ENCODE data around the gene SULT4A1. TPM values are rescaled to one million over a fixed set of nuclear protein-coding genes. Genes with fewer than 3 reads are reported as not detected.
"Not testable (repeated sequence)": the region's sequence is repeated elsewhere in the genome, so short reads cannot be mapped to it uniquely, and the experiment has no call there.

SULT4A1 gene, protein sequence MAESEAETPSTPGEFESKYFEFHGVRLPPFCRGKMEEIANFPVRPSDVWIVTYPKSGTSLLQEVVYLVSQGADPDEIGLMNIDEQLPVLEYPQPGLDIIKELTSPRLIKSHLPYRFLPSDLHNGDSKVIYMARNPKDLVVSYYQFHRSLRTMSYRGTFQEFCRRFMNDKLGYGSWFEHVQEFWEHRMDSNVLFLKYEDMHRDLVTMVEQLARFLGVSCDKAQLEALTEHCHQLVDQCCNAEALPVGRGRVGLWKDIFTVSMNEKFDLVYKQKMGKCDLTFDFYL
- total RNA-seq, result 1 to 10 TPM in 1 of 4 donors, not detected in 3; 2.1 TPM

DNA sequence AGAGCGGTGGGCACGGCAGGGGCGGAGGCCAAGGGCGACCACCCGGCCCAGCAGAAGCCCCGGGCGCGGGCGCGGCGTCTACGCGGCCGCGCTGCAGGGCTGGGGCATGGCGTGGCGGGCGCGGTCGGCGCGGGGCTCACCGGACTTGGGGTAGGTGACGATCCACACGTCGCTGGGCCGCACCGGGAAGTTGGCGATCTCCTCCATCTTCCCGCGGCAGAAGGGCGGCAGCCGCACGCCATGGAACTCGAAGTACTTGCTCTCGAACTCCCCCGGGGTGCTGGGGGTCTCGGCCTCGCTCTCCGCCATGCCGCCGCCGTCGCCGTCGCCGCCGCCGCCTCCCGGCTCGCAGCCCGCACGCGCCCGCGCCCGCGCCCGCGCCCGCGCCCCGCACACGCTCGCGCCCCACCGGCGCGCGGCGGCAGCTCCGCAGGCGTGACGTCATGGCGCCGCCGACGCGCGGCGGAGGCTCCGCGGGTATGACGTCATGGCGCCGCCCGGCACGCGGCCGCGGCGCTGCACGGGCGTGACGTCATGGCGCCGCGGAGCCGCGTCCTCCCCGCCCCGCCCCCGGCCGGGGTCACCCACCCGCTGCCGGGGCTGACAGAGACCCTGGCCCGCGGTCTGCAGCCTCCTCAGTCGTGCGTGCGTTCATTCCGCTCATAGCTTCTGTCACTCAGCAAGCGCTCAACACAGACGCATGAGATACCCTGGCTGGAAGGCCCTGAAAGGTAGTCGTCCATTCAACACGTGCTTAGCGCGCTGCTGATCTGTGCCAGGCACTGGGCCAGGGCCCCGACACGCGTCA is at the start of gene SULT4A1:
SULT4A1 (minus strand) TSS at position 440 of the 808 bp plus-strand sequence; CDS start at position 309, 131 bp downstream.
- no peak for TF ChIP-seq POLR2A (IDR thresholded peaks at IDR 0.05)
- TF ChIP-seq, protein P1, sequence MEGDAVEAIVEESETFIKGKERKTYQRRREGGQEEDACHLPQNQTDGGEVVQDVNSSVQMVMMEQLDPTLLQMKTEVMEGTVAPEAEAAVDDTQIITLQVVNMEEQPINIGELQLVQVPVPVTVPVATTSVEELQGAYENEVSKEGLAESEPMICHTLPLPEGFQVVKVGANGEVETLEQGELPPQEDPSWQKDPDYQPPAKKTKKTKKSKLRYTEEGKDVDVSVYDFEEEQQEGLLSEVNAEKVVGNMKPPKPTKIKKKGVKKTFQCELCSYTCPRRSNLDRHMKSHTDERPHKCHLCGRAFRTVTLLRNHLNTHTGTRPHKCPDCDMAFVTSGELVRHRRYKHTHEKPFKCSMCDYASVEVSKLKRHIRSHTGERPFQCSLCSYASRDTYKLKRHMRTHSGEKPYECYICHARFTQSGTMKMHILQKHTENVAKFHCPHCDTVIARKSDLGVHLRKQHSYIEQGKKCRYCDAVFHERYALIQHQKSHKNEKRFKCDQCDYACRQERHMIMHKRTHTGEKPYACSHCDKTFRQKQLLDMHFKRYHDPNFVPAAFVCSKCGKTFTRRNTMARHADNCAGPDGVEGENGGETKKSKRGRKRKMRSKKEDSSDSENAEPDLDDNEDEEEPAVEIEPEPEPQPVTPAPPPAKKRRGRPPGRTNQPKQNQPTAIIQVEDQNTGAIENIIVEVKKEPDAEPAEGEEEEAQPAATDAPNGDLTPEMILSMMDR (IDR thresholded peaks at IDR 0.05), result no peak
- H3K9me3 ChIP-seq, result no peaks in the 10 kb centered on the region
- H3K4me3 ChIP-seq, result no peak within 1 kb of the TSS
- no peaks in the 10 kb centered on the region for H3K36me3 ChIP-seq
- H3K27ac ChIP-seq, result no peak within 1 kb of the TSS
- peaks cover 0 to 4% of the 10 kb centered on the region in 2 donors for H3K27me3 ChIP-seq
- no peaks in the 10 kb centered on the region for H3K4me1 ChIP-seq
- intact Hi-C loops (cut with DNase I; ENCODE audit: low total_unique reads), result no loop called here
- DNase-seq, result no peak

DNA sequence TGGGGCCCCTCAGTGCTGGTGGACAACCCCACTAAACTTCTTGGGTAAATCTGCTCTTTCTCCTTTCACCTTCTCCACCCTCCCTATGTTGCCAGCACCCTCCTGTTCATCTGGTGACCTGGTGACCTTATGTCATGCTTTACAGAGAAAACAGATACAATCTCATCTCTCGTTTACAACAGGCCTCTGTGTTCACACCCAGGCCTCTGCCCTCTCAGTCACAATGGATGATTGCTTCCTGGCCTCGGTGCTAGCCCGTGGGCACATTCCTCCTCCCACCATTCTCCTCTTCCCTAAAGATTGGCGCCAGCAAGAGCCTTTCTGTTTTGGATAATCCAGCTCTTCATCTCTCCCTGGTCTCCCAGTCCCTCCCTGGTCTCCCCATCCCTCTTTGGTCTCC is 49.0 kb upstream of the SULT4A1 start:
- H3K27me3 ChIP-seq, result no peaks in the 10 kb centered on the region
- TF ChIP-seq POLR2A (IDR thresholded peaks at IDR 0.05), result no peak
- TF ChIP-seq, protein P1 (IDR thresholded peaks at IDR 0.05), result no peak
- no peak overlapping the region for H3K4me3 ChIP-seq
- no peaks in the 10 kb centered on the region for H3K36me3 ChIP-seq
- intact Hi-C loops (cut with DNase I; ENCODE audit: low total_unique reads), result no loop called here
- no peaks in the 10 kb centered on the region for H3K9me3 ChIP-seq
- no peak overlapping the region for H3K27ac ChIP-seq
- no peaks in the 10 kb centered on the region for H3K4me1 ChIP-seq
- DNase-seq, result no peak

DNA sequence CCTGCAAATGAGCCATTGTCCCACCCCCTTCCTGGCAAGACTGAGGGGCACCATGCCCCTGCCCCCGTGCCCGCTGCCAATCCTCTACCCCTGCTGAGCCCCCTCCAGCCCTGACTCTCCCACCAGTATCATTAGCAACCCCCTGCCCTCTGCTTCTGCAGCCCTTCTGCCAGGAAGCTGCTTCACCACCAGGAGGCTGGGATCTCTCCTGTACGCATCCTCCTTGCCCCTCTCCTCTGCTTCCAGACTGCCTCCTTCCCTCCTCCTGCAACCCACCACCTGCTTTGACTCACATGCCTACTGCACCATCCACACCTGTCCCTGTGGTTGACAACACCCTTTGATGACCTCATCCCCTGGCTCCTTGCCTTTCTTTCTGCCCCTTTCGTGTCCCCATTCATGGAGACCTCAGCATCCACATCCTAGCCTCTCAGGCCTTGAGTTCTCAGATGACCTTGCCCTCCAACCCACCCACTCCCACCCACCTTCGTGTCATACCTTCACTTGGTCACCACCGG is 47.9 kb upstream of the SULT4A1 start:
- H3K9me3 ChIP-seq, result no peaks in the 10 kb centered on the region
- H3K4me3 ChIP-seq, result no peak overlapping the region
- H3K36me3 ChIP-seq, result no peaks in the 10 kb centered on the region
- no peaks in the 10 kb centered on the region for H3K27me3 ChIP-seq
- no peak for DNase-seq
- H3K27ac ChIP-seq, result no peak overlapping the region
- H3K4me1 ChIP-seq, result no peaks in the 10 kb centered on the region
- intact Hi-C loops (cut with DNase I; ENCODE audit: low total_unique reads), result no loop called here
- TF ChIP-seq, protein P1 (IDR thresholded peaks at IDR 0.05), result no peak
- no peak for TF ChIP-seq POLR2A (IDR thresholded peaks at IDR 0.05)

DNA sequence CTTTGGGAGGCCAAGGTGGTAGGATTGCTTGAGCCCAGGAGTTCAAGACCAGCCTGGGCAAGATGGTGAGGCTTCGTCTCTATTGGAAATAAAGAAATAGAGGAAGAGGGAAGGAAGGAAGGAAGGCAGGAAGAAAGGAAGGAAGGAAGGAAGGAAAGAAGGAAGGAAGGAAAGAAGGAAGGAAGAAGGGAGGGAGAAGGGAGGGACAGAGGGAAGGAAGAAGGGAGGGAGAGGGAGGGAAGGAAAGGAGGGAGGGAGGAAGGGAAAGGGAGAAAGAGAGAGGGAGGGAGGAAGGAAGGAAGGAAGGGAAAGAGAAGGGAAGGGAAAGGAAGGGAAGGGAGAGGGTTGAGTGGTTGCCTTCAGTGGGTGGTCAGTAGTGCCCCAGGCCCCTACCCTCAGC is 47.4 kb upstream of the SULT4A1 start:
- intact Hi-C loops (cut with DNase I; ENCODE audit: low total_unique reads), result no loop called here
- Histone ChIP-seq H3K36me3 (no peaks in the 10 kb centered on the region), H3K4me1 (no peaks in the 10 kb centered on the region), H3K4me3 (no peak overlapping the region), H3K27ac (no peak overlapping the region), H3K27me3 (no peaks in the 10 kb centered on the region), H3K9me3 (no peaks in the 10 kb centered on the region)
- no peak for DNase-seq
- TF ChIP-seq, protein P1 (IDR thresholded peaks at IDR 0.05), result no peak
- no peak for TF ChIP-seq POLR2A (IDR thresholded peaks at IDR 0.05)

DNA sequence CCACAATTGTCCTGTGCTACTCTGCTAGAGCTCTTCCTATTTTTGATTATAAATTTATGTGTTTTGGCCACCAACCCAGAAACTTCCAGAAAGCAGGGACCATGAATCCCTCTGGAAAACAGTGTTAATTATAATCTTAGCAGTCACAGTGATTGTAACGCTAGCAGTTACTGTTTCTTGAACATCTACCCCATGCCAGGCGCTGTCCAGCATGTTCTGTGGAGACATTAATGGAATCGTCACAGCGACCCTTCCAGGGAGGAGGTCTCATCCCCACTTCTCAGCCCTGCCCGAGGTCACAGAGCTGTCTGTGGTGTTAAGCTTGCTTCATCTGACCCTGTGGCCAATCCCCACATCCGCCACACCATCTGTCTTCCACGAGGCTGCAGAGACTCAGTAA is 43.4 kb upstream of the SULT4A1 start:
- Histone ChIP-seq H3K36me3 (no peaks in the 10 kb centered on the region), H3K27me3 (no peaks in the 10 kb centered on the region), H3K4me1 (no peaks in the 10 kb centered on the region), H3K9me3 (no peaks in the 10 kb centered on the region), H3K4me3 (no peak overlapping the region), H3K27ac (no peak overlapping the region)
- no peak for DNase-seq
- intact Hi-C loops (cut with DNase I; ENCODE audit: low total_unique reads), result no loop called here
- TF ChIP-seq POLR2A (IDR thresholded peaks at IDR 0.05), result no peak
- TF ChIP-seq, protein P1 (IDR thresholded peaks at IDR 0.05), result no peak

DNA sequence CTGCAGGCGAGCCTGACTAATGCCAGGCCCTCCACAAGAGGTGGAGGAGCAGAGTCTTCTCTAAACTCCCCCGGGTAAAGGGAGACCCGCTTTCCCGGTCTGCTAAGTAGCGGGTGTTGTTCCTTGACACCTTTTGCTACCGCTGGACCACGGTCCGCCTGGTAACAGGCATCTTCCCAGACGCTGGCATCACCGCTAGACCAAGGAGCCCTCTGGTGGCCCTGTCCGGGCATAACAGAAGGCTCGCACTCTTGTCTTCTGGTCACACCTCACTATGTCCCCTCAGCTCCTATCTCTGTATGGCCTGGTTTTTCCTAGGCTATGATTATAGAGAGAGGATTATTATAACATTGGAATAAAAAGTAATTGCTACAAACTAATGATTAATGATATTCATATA is 42.1 kb upstream of the SULT4A1 start:
- H3K4me3 ChIP-seq; intact Hi-C loops (cut with DNase I; ENCODE audit: low total_unique reads); H3K4me1 ChIP-seq; H3K27ac ChIP-seq; H3K36me3 ChIP-seq; H3K9me3 ChIP-seq; H3K27me3 ChIP-seq: not testable (repeated sequence)
- DNase-seq, result peak in 1 of 2 donors; percentile 26

DNA sequence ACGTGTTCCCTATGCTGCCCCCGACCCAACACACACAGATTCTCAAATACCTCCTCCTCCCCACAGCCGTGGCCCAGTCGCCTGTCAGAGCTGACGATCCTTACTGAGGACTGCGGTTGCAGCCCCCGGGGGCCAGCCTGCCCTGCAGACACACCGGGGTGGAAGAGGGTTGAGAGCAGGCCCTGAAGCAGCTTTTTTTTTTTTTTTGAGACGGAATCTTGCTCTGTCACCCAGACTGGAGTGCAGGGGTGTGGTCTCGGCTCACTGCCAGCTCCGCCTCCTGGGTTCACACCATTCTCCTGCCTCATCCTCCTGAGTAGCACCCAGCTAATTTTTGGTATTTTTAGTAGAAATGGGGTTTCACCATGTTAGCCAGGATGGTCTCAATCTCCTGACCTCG is 40.7 kb upstream of the SULT4A1 start:
- H3K36me3 ChIP-seq; H3K27me3 ChIP-seq; DNase-seq; intact Hi-C loops (cut with DNase I; ENCODE audit: low total_unique reads); H3K27ac ChIP-seq; H3K9me3 ChIP-seq; H3K4me1 ChIP-seq; H3K4me3 ChIP-seq: not testable (repeated sequence)
